Measurements from ENCODE around the gene LYPD1.

- TF ChIP-seq, protein P1, sequence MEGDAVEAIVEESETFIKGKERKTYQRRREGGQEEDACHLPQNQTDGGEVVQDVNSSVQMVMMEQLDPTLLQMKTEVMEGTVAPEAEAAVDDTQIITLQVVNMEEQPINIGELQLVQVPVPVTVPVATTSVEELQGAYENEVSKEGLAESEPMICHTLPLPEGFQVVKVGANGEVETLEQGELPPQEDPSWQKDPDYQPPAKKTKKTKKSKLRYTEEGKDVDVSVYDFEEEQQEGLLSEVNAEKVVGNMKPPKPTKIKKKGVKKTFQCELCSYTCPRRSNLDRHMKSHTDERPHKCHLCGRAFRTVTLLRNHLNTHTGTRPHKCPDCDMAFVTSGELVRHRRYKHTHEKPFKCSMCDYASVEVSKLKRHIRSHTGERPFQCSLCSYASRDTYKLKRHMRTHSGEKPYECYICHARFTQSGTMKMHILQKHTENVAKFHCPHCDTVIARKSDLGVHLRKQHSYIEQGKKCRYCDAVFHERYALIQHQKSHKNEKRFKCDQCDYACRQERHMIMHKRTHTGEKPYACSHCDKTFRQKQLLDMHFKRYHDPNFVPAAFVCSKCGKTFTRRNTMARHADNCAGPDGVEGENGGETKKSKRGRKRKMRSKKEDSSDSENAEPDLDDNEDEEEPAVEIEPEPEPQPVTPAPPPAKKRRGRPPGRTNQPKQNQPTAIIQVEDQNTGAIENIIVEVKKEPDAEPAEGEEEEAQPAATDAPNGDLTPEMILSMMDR (IDR thresholded peaks at IDR 0.05): no peak
- no peak for TF ChIP-seq POLR2AphosphoS5 (IDR thresholded peaks at IDR 0.05)
Measured at GRCh38 chr2:132611719-132612118, 58.3 kb downstream of the LYPD1 start.
